ENCODE data around the gene RAB24.

DNA sequence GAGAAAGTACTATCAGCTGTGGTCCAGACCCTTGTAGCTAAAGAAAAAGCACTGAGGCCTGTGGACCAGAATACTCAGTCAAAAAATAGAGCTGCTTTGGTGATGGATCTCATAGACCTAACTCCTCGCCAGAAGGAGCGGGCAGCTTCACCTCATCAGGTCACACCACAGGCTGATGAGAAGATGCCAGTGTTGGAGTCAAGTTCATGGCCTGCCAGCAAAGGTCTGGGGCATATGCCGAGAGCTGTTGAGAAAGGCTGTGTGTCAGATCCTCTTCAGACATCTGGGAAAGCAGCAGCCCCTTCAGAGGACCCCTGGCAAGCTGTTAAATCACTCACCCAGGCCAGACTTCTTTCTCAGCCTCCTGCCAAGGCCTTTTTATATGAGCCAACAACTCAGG, 8.9 kb downstream of the RAB24 start:
- TF ChIP-seq POLR2A (IDR thresholded peaks at IDR 0.05) = no peak
- TF ChIP-seq, protein P1, sequence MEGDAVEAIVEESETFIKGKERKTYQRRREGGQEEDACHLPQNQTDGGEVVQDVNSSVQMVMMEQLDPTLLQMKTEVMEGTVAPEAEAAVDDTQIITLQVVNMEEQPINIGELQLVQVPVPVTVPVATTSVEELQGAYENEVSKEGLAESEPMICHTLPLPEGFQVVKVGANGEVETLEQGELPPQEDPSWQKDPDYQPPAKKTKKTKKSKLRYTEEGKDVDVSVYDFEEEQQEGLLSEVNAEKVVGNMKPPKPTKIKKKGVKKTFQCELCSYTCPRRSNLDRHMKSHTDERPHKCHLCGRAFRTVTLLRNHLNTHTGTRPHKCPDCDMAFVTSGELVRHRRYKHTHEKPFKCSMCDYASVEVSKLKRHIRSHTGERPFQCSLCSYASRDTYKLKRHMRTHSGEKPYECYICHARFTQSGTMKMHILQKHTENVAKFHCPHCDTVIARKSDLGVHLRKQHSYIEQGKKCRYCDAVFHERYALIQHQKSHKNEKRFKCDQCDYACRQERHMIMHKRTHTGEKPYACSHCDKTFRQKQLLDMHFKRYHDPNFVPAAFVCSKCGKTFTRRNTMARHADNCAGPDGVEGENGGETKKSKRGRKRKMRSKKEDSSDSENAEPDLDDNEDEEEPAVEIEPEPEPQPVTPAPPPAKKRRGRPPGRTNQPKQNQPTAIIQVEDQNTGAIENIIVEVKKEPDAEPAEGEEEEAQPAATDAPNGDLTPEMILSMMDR (IDR thresholded peaks at IDR 0.05) = no peak
